GM23338 (cell line): ENCODE results near the gene MIER2.

Experiments used
- CTCF ChIP-seq, 2 experiments: fragments of 200-600 bp in 1 of 2; sonication (generic) in 1 of 2; conservative IDR thresholded peaks; 2 replicates each; pipeline versions ENCODE4 v1.5.1 to v1.6.1; 2016 to 2017; ENCODE audit warnings: antibody characterized with exemption in 2 of 2, low read depth in 2 of 2, mild to moderate bottlenecking in 2 of 2, moderate library complexity in 1 of 2
- ETS1 ChIP-seq: IDR thresholded peaks from 2 replicates; pipeline ENCODE4 v1.6.1; 2016; ENCODE audit warnings: antibody characterized with exemption
- EZH2 ChIP-seq: fragments of 200-600 bp; sonication (generic); IDR thresholded peaks from one replicate; pipeline ENCODE4 v1.8.0; 2017; ENCODE audit warnings: antibody characterized with exemption, mild to moderate bottlenecking, low read depth; ENCODE audit not compliant: unreplicated experiment
- EZH2phosphoT487 ChIP-seq: fragments of 200-600 bp; sonication (generic); IDR thresholded peaks from one replicate; pipeline ENCODE4 v1.8.1; 2018; ENCODE audit warnings: antibody characterized with exemption; ENCODE audit not compliant: unreplicated experiment
- JUNB ChIP-seq: IDR thresholded peaks from one replicate; pipeline ENCODE4 v1.6.1; 2016; ENCODE audit warnings: antibody characterized with exemption; ENCODE audit not compliant: unreplicated experiment
- POLR2AphosphoS5 ChIP-seq: IDR thresholded peaks from 2 replicates; pipeline ENCODE4 v1.6.1; 2016; ENCODE audit warnings: antibody characterized with exemption, low read depth
- REST ChIP-seq: IDR thresholded peaks from one replicate; pipeline ENCODE4 v1.6.1; 2018; ENCODE audit warnings: antibody characterized with exemption; ENCODE audit not compliant: unreplicated experiment
- ZNF331 ChIP-seq: fragments of 250-450 bp; sonication (Bioruptor Pico); IDR thresholded peaks from 2 replicates; pipeline ENCODE4 v1.5.0; 2020; ENCODE audit warnings: low read depth, mild to moderate bottlenecking, moderate library complexity

GRCh38 chr19:309206-309565, 35.4 kb downstream of the MIER2 start:
- TF ChIP-seq CTCF (conservative IDR thresholded peaks at IDR 0.05; ENCODE audit: low read depth in 2 of 2) (no peak), ETS1 (no peak), JUNB (no peak), REST (no peak), EZH2phosphoT487 (no peak), ZNF331 (CRISPR knock-in tag) (no peak), EZH2 (no peak), POLR2AphosphoS5 (no peak)
